Measurements from ENCODE around the gene NME9. TPM values are rescaled to one million over a fixed set of nuclear protein-coding genes. Genes with fewer than 3 reads are reported as not detected.

The NME9 gene
- total RNA-seq, 1 donor from 2014 or later: 0.47 TPM

- peaks cover 3% of the 10 kb centered on the region for H3K27me3 Mint-ChIP-seq (ENCODE audit: unreplicated experiment)
- H3K36me3 Mint-ChIP-seq (ENCODE audit: unreplicated experiment): no peaks in the 10 kb centered on the region
- no peak overlapping the region for H3K4me3 Mint-ChIP-seq (ENCODE audit: unreplicated experiment)
- peaks cover 7% of the 10 kb centered on the region for H3K4me1 Mint-ChIP-seq (ENCODE audit: low read depth, unreplicated experiment)
- no peak for DNase-seq
- peaks cover 5% of the 10 kb centered on the region for H3K9me3 Mint-ChIP-seq (ENCODE audit: unreplicated experiment)
- no peak for TF ChIP-seq CTCF (IDR thresholded peaks at IDR 0.05; ENCODE audit: partially characterized antibody, unreplicated experiment)
- no peak overlapping the region for H3K27ac Mint-ChIP-seq (ENCODE audit: unreplicated experiment)
Measured at GRCh38 chr3:138359919-138360868, 30.5 kb upstream of the NME9 start.

GRCh38 chr3:138359148-138359918 lies 29.7 kb upstream of the NME9 start:
- no peak for DNase-seq
- Mint-ChIP-seq H3K4me1 (ENCODE audit: low read depth, unreplicated experiment) (peaks cover 7% of the 10 kb centered on the region), H3K9me3 (ENCODE audit: unreplicated experiment) (peaks cover 7% of the 10 kb centered on the region), H3K27me3 (ENCODE audit: unreplicated experiment) (peaks cover 3% of the 10 kb centered on the region), H3K27ac (ENCODE audit: unreplicated experiment) (no peak overlapping the region), H3K4me3 (ENCODE audit: unreplicated experiment) (no peak overlapping the region), H3K36me3 (ENCODE audit: unreplicated experiment) (no peaks in the 10 kb centered on the region)
- no peak for TF ChIP-seq CTCF (IDR thresholded peaks at IDR 0.05; ENCODE audit: partially characterized antibody, unreplicated experiment)

DNA sequence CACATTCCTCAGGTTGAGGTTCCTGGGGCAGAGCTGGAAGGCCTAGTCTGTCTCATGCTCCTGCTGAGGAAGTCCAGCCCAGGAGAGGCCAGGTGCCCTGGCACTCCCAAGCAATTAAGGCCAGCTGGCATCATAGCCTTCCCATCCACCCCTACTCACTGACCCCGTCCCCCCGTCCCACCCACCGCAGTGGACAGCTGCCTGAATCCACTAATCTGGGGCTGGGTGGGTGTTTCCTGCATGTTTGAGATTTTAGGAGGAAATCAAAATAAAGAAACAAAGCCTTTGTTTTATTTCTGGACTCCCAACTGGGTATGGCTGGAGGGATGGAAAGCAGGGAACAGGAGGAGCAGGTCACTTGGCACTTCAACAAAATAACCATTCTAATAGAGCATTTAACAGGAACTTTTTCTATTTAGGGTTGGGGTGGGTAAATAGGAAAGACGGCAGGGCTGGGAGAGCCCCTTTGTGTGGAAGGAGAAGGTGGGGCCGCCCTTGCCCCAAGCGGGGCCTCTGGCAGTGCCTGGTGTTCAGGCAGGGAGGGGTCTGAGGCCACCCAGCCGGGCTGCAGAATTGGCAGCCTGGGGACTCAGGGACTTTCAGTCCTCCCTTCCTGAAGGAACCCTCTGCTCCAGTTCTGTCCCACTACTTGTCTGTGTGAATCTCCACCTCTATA lies 27.2 kb upstream of the NME9 start:
- no peak overlapping the region for H3K27ac Mint-ChIP-seq (ENCODE audit: unreplicated experiment)
- H3K4me1 Mint-ChIP-seq (ENCODE audit: low read depth, unreplicated experiment): peaks cover 7% of the 10 kb centered on the region
- H3K4me3 Mint-ChIP-seq (ENCODE audit: unreplicated experiment): no peak overlapping the region
- TF ChIP-seq CTCF (IDR thresholded peaks at IDR 0.05; ENCODE audit: partially characterized antibody, unreplicated experiment): no peak
- no peak for DNase-seq
- H3K36me3 Mint-ChIP-seq (ENCODE audit: unreplicated experiment): no peaks in the 10 kb centered on the region
- H3K27me3 Mint-ChIP-seq (ENCODE audit: unreplicated experiment): peaks cover 3% of the 10 kb centered on the region
- peaks cover 10% of the 10 kb centered on the region for H3K9me3 Mint-ChIP-seq (ENCODE audit: unreplicated experiment)

- Mint-ChIP-seq H3K9me3 (ENCODE audit: unreplicated experiment) (peaks cover 6% of the 10 kb centered on the region), H3K36me3 (ENCODE audit: unreplicated experiment) (no peaks in the 10 kb centered on the region), H3K27me3 (ENCODE audit: unreplicated experiment) (no peaks in the 10 kb centered on the region), H3K27ac (ENCODE audit: unreplicated experiment) (no peak overlapping the region), H3K4me1 (ENCODE audit: low read depth, unreplicated experiment) (no peaks in the 10 kb centered on the region), H3K4me3 (ENCODE audit: unreplicated experiment) (no peak overlapping the region)
- TF ChIP-seq CTCF (IDR thresholded peaks at IDR 0.05; ENCODE audit: partially characterized antibody, unreplicated experiment): no peak
- DNase-seq: no peak
Measured at GRCh38 chr3:138355071-138355470, 25.4 kb upstream of the NME9 start.

Measured in glutamatergic neuron (in vitro differentiated cells).